HG03565 (cell line): ENCODE results near the gene DND1.
"Not testable (repeated sequence)": the region's sequence is repeated elsewhere in the genome, so short reads cannot be mapped to it uniquely, and the experiment has no call there.

Source experiments
- ATAC-seq: cut with Tn5 transposase; IDR thresholded peaks from one replicate; pipeline ENCODE4 v1.9.1; 2021; ENCODE audit warnings: mild to moderate bottlenecking, moderate library complexity; ENCODE audit not compliant: unreplicated experiment

DND1 gene

DNA sequence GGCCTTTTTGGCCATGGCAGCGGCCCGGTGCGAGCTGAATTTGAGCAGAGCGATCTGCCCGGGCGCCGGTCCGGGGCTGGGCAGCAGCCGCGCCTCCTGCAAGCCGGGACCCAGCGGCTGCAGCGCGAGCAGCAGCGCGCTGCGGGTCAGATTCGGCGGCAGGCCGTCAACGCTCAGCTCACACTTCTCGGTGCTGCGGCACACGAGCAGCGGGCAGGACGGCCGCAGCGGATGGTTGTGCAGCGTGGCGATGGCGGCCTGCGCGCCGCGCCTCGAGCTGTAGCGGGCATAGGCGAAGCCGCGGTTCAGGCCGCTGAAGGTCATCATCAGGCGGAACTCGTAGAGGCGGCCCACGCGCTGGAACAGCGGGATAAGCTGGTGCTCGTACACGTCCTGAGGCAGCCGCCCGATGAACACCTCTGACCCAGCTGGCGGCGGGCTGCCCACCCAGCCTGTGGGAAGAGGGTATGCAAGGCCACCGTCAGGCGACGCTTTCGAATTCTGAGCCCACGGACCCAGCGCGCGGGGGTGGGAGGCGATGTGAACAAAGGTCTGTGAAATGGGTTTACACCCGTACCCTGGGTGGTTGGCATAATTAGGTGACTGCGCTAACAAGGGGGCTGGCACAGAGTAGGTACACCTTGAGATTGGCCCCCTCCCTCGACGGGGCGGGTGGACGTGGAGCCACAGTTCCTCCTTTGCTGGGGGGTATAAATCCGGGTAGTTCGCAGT is 755 bp downstream of the DND1 start:
- ATAC-seq = no peak

DNA sequence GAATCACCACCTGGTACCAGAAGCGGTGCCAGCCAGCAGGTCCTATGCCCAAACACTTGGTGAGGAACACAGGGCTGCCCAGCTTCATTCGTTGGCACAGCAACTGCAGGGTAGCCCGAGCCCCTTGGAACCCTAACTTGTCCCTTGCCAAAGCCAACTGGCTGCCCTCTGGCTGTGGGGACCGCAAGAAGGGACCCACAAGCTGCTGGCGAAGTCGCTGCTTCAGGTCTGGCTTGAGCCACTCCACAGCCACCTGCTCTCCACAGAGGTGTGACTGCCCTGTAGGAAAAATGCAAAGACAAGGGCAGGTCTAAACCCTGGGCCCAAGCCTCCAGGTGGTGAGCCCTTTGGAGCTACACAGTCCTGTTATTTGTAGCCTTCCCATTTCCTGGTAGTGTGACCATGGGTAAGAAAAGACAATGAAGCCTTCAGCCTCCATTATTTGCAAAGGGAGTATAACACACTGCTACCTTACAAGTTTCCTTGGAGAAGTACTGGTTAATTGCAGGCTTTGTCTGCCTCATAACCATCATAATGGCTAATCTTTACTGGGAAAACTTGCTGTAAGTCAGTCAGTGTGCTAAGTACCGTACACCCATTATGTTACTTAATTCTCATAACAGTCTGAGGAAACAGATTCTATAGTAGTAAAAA is 1.8 kb downstream of the DND1 start:
- ATAC-seq = no peak

DNA sequence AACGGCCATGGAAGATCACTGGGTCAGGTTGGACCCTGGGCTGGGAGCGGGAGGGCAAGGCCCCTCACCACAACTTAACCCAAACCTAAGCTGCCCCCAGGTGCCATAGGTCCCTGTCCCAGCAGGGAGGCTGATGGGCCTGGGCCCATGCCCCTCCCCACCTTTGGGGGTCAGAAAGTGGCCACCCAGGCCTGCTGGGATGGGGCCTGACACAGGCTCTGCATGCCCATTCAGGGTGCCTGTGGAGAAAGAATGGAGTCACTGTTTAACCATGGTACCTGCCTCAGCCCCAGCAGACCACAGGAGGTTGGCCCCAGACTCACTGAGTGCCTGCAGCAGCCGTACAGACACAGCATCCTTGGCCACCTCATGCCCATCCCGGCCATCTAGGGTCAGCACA is 2.3 kb downstream of the DND1 start:
- not testable (repeated sequence) for ATAC-seq

DNA sequence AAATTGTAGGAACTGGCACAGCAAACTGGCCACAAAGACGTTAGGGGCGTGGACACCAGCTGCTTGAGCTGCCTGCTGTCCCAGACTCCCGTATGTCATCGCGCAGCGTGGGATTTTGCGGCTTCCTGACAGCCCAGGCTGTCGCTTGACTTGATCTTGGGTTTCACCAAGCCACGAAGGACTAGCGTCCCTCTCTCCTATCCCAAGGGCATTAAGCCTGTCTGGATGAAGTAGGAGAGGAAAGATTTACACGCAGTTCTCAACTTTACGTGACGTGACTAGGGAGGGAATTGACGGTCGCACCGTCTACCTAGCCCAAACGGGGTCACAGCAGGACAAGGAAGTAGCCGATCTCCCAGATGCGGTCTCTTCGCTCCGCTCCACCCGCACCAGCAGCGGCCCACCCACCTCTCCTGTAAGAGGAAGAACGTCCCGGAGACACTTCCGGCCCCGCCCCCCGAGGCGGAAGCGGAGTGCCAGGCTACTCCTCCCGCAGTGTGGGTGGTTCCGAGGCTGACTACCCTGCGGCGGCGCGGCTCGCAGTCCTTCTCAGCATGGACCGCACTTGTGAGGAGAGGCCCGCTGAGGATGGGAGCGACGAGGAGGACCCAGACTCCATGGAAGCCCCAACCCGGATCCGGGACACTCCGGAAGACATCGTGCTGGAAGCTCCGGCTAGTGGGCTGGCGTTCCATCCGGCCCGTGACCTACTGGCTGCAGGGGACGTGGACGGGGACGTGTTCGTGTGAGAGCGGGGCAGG is 8.8 kb downstream of the DND1 start, which contains the start of gene WDR55:
Gene WDR55 (plus strand): TSS at position 546 of the 761 bp plus-strand sequence. CDS start 9 bp downstream, at position 555.
- peak; percentile 94 for ATAC-seq

DNA sequence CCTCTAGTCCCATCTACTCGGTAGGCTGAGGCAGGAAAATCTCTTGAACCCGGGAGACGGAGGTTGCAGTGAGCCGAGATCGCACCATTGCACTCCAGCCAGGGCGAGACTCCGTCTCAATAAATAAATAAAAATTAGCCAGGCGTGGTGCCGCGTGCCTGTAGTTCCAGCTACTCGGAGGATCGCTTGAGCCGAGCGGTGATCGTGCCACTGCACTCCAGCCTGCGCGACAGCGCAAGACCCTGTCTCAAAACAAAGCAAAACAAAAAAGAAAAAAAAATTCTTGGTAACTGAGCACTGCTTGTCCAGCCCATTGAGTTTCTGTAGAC is 9.4 kb downstream of the DND1 start:
- no peak for ATAC-seq

DNA sequence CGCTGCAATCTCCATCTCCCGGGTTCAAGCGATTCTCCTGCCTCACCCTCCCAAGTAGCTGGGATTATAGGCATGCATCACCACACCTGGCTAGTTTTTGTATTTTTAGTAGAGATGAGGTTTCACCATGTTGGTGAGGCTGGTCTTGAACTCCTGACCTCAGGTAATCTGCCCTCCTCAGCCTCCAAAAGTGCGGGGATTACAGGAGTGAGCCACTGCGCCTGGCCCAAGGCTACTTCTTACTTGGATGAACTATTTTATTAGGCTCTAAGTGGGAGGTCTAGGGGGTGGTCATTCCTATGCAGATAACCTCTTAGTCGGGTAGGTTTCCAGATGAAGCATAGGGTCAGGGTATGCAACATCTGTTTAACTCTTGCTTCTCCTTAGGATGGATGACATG is 13.0 kb downstream of the DND1 start:
- not testable (repeated sequence) for ATAC-seq

DNA sequence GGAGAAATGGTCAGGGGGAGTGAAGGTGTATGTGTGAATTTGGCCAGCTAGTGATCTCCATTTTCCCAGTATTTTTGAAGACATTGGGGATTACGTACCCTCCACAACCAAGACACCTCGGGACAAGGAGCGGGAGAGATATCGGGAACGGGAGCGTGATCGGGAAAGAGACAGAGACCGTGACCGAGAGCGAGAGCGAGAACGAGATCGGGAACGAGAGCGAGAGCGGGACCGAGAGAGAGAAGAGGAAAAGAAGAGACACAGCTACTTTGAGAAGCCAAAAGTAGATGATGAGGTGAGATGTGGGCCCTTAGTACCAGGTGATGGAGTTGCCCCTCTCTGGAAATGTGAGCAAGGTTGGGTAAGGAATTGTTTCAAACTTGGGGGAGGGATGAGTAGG is 14.5 kb downstream of the DND1 start:
- no peak for ATAC-seq

DNA sequence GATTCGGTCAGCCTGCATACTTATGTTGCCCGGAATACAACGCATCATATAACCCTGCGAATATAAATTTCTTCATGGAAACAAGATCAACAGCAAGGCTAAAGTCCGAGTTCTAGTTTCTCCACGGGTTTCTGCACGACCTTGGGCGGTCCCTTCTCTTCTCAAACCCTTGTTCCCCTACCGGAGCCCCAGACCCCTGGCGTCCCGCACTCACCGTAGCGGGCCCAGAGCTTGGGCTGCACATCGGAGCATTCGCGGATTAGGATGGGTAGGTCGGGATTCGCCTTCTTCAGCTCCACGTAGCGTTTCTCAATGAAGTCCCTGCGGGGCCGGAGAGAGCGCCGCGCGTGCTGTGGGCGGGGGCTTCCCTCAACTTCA is 26.3 kb downstream of the DND1 start:
- ATAC-seq = no peak

DNA sequence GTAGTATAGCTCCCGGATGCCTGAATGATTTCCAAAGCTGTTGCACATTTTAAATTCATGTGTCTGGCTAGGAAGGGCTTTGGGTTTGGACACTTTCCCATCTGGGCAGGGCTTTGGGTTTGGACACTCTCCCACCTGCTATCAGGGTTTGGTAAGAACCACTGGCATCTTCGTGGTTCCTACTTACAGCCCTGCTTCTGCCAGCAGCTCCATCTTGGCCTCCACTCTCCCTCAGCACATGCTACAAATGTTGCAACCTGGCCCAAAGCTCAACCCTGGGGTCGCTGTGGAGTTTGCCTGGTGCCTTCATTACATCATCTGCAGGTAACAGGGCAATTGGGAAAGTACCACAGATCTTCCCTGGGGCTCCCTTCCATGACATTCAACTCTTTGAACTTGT is 30.7 kb downstream of the DND1 start:
- no peak for ATAC-seq

DNA sequence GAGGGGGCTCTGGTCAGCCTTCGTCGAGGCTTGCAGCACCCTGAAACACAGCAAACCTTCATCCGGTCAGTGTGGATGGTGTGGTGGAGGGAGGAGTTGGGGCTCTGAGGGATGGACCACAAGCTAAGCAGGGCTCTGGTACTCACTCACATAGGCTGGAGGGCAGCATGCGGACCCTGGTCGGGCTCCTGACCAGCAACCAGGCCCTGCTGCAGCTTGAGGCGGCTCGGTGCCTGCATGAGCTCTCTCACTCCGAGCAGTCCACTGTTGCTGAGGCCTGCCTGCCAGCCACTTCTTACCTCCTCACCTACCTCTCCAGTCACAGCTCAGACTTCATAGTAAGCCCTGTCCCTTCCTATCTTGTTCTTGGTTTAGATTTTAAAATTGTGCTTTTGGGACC is 31.7 kb downstream of the DND1 start:
- ATAC-seq = no peak

DNA sequence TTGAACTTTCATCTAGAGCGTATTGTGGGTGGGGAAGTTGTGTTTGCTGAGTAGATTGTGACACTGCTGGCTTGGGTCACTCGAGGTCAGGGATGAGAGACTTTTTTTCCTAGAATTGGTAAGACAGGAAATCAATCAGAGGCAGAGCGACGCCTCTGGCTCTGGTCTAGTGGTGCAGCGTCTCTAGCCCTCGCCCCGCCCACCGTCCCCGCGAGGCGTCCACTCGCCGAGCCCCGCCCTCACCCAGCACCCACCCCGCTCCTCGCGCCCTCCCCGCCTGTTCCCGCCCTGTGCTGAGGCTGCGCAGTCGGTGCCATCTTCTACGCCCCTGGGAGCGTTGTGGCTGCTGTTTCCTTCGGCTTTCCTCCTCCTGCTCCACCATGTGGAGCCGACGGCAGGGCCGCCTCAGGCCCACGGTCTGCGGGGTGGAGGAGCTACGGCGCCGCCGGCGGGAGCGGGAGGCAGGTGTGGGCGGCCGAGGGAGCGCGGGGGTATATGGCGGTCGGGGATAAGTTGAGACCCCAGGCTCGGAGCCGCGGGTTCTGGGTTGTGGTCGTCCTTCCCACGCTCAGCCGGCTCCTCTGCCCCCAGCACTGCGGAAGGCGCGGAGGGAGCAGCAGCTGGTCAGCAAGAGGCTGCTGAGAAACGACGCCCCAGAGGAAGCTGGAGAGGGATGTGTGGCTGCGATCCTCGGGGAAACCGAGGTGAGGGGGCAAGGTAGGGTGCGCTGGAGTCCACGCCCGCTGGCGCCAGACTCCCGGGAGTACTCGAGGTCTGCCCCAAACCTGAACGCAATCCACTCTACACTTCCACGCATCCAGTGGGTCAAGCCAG is 34.0 kb downstream of the DND1 start, which contains the start of gene TMCO6:
Gene TMCO6 (plus strand): TSS at position 304 of the 834 bp plus-strand sequence. CDS start 77 bp downstream, at position 381.
- ATAC-seq = peak; percentile 62

DNA sequence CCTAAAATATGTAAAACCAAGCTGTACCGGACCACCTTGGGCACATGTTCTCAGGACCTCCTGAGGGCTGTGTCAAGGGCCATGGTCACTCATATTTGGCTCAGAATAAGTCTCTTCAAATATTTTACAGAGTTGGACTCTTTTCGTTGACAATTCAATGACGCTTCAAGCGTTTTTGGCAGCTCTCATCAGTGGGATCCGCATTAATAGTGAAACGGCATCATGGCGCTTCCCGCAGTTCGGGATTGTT is 34.6 kb downstream of the DND1 start:
- ATAC-seq = not testable (repeated sequence)

DNA sequence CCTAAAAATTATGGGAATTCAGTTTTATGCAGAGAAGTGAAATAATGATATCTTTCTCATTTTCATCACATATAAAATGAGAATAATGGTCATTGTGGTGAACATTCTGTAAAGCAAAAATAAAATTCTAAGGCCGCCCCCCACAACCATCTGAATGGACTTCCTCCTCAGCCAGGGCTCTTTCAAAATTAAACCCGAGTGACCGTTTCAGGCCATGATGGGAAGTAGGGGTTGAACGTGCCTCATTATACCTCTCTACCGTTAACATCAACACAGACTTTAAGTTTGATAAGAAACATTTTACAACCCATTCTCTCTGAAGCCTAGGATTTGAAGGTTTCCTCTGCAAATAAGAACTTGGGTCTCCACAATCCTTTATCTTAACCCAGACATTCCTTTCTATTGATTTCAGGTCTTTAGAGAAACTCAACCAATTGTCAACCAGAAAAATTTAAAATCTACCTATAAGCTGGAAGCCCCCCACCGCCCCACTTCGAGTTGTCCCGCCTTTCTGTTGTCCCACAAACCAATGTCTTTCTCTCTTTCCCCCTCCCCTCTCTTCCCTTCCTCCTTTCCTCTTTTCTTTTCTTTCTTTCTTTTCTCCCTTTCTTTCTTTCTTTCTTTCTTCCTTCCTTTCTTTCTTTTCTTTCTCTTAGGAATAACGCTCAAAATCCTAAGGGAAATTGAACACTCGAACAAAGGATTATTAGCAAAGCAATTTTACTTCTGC is 35.8 kb downstream of the DND1 start:
- no peak for ATAC-seq

DNA sequence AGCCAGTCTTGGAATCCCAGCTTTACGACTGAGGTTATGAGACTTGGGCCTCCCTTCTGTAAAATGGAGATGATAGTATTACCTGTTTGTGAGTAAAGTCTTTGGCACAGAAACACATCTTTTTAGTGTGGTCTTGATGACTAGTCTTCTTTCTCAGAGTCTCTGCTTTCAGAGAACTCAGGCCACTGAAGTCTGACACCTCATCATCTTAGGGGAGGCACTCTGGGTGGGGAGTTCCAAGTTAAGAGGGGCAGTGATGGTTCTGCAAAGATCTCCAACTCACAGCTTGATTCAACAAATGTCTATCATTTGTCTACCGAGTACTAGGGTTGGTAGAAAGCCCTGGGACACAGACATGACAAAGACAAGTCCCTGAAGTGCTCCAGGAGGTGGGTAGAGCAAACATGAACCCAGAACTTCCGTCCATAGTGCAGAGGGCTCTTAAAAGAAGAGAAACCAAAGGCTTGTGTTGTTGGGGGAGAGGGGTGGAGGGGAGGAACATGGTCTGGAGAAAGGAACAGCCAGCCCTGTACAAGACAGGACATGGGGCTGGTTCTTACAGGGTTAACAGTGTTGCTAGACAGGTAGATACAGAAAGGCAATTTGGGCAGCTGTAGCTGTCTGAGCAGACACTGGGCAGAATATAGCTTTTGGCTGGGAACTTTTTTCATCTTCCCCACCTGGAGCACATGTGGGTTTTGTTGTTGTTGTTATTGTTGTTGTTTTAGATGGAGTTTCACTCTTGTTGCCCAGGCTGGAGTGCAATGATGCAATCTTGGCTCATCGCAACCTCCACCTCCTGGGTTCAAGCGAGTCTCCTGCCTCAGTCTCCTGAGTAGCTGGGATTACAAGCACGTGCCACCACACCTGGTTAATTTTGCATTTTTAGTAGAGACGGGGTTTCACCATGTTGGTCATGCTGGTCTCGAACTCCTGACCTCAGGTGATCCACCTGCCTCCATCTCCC is 37.8 kb downstream of the DND1 start:
- ATAC-seq = no peak

DNA sequence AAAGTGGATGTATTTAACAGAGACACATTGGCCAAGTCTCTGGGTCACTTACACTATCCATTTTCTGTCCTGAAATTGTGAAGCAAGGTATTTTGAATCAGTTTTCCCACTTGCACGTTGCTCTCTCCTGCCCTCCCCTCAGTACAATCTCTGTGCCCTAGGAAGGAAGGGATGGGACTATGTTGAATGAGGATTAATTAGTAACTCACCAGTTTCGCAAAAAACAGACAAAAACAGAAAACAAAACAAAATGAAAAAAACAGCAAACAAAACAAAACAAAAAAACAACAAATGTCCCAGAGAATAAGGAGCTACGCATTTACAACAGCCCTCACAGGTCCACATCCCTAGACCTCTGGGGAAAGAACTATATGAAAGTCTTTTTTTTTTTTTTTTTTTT is 39.3 kb downstream of the DND1 start:
- ATAC-seq = no peak

DNA sequence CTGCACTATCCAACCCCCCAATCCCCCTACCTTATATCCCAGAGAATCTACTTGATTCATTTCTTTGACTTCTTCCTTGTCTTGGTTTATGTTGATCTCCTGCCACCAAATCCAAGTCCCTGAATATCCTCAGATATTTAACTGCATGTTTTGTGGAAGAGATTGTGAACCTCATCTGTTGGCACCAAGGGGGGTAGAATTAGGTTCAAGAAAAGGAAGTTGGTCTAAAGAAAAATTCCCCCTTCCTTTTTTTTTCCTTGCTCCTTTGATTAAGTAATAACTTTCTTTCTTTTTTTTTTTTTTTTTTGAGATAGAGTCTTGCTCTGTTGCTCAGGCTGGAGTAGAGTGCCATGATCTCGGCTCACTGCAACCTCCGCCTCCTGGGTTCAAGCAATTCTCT is 39.9 kb downstream of the DND1 start:
- ATAC-seq = no peak

DNA sequence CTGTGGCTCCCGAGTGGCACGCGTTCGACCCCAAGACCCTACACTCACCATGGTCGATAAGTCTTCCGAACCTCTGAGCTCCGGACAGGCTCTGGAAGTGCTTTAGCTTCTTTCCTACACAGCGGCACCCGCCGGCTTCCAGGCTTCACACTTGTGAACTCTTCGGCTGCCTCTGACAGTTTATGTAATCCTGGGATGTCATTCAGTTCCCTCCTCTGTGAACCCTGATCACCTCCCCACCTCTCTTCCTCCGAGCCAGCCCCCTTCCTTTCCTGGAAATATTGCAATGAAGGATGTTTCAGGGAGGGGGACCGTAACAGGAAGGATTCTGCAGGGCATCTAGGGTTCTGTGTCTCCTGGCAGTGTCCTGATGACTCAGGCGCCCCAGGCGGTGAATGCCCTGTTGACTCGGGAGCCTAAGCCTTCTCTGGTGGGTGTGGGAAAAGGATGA is 40.3 kb downstream of the DND1 start, which contains the start of gene CD14:
Gene CD14 (minus strand): TSS at position 155 of the 451 bp plus-strand sequence. CDS start 104 bp downstream, at position 51.
- ATAC-seq = no peak

DNA sequence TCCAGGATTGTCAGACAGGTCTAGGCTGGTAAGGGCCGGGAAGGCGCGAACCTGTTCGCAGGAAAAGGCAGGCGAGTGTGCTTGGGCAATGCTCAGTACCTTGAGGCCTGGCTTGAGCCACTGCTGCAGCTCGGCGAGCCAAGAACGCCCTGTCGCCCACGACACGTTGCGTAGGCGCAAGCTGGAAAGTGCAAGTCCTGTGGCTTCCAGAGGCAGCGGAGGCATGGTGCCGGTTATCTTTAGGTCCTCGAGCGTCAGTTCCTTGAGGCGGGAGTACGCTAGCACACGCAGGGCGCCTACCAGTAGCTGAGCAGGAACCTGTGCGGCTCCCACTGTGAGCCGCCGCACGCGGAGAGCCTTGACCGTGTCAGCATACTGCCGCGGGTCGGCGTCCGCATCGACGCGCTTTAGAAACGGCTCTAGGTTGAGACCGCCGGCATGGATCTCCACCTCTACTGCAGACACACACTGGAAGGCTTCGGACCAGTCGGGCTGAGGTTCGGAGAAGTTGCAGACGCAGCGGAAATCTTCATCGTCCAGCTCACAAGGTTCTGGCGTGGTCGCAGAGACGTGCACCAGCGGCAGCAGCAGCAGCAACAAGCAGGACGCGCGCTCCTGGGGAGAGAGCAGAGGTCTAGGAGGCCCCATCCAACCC is 40.9 kb downstream of the DND1 start:
- ATAC-seq = peak; percentile 45
